IMR-90 (cell line): ENCODE results near the gene SAMD11.

Experiments
- BHLHE40 ChIP-seq: fragments of 150-350 bp; IDR thresholded peaks from 2 replicates; pipeline ENCODE4 v1.6.1; 2016; ENCODE audit warnings: mild to moderate bottlenecking, low read depth, low read length
- CTCF ChIP-seq: conservative IDR thresholded peaks from 2 replicates; pipeline ENCODE4 v1.5.1; 2012; ENCODE audit warnings: mild to moderate bottlenecking, low read depth, low read length, improper control_type of control experiment
- ELK1 ChIP-seq: fragments of 150-350 bp; IDR thresholded peaks from 2 replicates; pipeline ENCODE4 v1.6.1; 2016; ENCODE audit warnings: low read depth, mild to moderate bottlenecking, low read length, moderate library complexity, borderline replicate concordance
- FOS ChIP-seq: fragments of 150-350 bp; IDR thresholded peaks from 2 replicates; pipeline ENCODE4 v1.6.1; 2016; ENCODE audit warnings: low read depth, low read length
- MAFK ChIP-seq: IDR thresholded peaks from 2 replicates; pipeline ENCODE4 v1.6.1; 2012; ENCODE audit warnings: low read depth, low read length, improper control_type of control experiment
- MXI1 ChIP-seq: IDR thresholded peaks from 2 replicates; pipeline ENCODE4 v1.6.1; 2012; ENCODE audit warnings: low read depth, mild to moderate bottlenecking, low read length, moderate library complexity, borderline replicate concordance
- NFE2L2 ChIP-seq: fragments of 150-350 bp; IDR thresholded peaks from 2 replicates; pipeline ENCODE4 v1.6.1; 2016; ENCODE audit warnings: low read depth, mild to moderate bottlenecking, low read length
- POLR2A ChIP-seq: IDR thresholded peaks from 2 replicates; pipeline ENCODE4 v1.6.1; 2012; ENCODE audit warnings: mild to moderate bottlenecking, low read depth, low read length
- RAD21 ChIP-seq: IDR thresholded peaks from 2 replicates; pipeline ENCODE4 v1.6.1; 2012; ENCODE audit warnings: low read length, improper control_type of control experiment
- RCOR1 ChIP-seq: IDR thresholded peaks from 2 replicates; pipeline ENCODE4 v1.6.1; 2012; ENCODE audit warnings: mild to moderate bottlenecking, low read length, improper control_type of control experiment; ENCODE audit not compliant: insufficient replicate concordance
- RFX5 ChIP-seq: IDR thresholded peaks from 2 replicates; pipeline ENCODE4 v1.8.0; 2012; ENCODE audit warnings: low read depth, mild to moderate bottlenecking, low read length, moderate library complexity
- USF2 ChIP-seq: fragments of 150-350 bp; IDR thresholded peaks from 2 replicates; pipeline ENCODE4 v1.6.1; 2017; ENCODE audit warnings: mild to moderate bottlenecking, antibody characterized with exemption, low read length, low read depth

DNA sequence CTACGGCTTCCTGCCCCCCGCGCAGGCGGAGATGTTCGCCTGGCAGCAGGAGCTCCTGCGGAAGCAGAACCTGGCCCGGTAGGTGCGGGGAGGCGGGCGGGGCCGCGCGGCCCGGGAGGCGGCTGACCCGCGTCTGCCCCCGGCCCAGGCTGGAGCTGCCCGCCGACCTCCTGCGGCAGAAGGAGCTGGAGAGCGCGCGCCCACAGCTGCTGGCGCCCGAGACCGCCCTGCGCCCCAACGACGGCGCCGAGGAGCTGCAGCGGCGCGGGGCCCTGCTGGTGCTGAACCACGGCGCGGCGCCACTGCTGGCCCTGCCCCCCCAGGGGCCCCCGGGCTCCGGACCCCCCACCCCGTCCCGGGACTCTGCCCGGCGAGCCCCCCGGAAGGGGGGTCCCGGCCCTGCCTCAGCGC, 18.7 kb downstream of the SAMD11 start:
- TF ChIP-seq RCOR1 (no peak), CTCF (no peak), ELK1 (no peak), MXI1 (no peak), MAFK (no peak), FOS (no peak), RFX5 (no peak), BHLHE40 (no peak), USF2 (no peak), NFE2L2 (no peak), POLR2A (no peak), RAD21 (no peak)
